Ishikawa (cell line): ENCODE results near the gene TFRC.

Experiments
- CEBPB ChIP-seq: IDR thresholded peaks from 2 replicates; pipeline ENCODE4 v1.6.1; 2012
- CREB1 ChIP-seq: IDR thresholded peaks from 2 replicates; pipeline ENCODE4 v1.6.1; 2012; ENCODE audit warnings: low read depth
- EGR1 ChIP-seq: IDR thresholded peaks from 2 replicates; pipeline ENCODE4 v1.6.1; 2012
- EP300 ChIP-seq: IDR thresholded peaks from 2 replicates; pipeline ENCODE4 v1.6.1; 2012; ENCODE audit warnings: borderline replicate concordance
- FOXM1 ChIP-seq: IDR thresholded peaks from 2 replicates; pipeline ENCODE4 v1.6.1; 2012; ENCODE audit warnings: low read depth, borderline replicate concordance
- MAX ChIP-seq: IDR thresholded peaks from 2 replicates; pipeline ENCODE4 v1.6.1; 2012
- RAD21 ChIP-seq: IDR thresholded peaks from 2 replicates; pipeline ENCODE4 v1.6.1; 2012; ENCODE audit warnings: low read depth
- TAF1 ChIP-seq: IDR thresholded peaks from 2 replicates; pipeline ENCODE4 v1.6.1; 2012; ENCODE audit warnings: low read depth, mild to moderate bottlenecking

GRCh38 chr3:195999896-196000295 lies 82.0 kb downstream of the TFRC start:
- TF ChIP-seq TAF1, result no peak
- no peak for TF ChIP-seq EP300
- TF ChIP-seq EGR1, result no peak
- no peak for TF ChIP-seq FOXM1
- no peak for TF ChIP-seq CEBPB
- TF ChIP-seq CREB1, result no peak
- TF ChIP-seq MAX, result no peak
- no peak for TF ChIP-seq RAD21
